ENCODE results near the gene OR52W1.

- TF ChIP-seq CTCF (IDR thresholded peaks at IDR 0.05; ENCODE audit: low read depth, low read length, poor library complexity, severe bottlenecking), result no peak
- TF ChIP-seq EZH2phosphoT487 (IDR thresholded peaks at IDR 0.05; ENCODE audit: borderline replicate concordance, low read length), result no peak
Measured at GRCh38 chr11:6232899-6233298, 33.9 kb downstream of the OR52W1 start.
